ENCODE results near the gene GNA12. TPM values are rescaled to one million over a fixed set of nuclear protein-coding genes. Genes with fewer than 3 reads are reported as not detected.

The GNA12 gene
- total and polyA plus RNA-seq, 10 of the 15 experiments (the other 5 are each of a cell fraction or from before 2014, with no cell fraction given) = 1.9 to 51.8 (median 12.6) TPM

DNA sequence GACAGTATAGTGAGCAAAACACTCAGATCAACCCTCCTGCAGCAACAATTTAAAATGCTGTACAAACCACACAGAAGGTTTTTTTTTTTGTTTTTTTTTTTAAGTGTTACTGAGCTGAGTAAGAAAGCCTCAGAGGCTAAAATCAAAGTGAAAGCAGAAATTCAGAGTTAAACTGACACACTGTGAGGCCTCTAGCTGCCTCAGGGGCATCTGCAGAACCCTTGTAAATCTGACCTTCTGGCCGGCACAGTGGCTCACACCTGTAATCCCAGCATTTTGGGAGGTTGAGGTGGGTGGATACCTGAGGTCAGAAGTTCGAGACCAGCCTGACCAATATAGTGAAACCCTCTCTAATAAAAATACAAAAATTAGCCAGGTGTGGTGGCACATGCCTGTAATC lies 7.4 kb upstream of the GNA12 start:
- Histone ChIP-seq H3K4me3 (no peak overlapping the region), H3K36me3 (ENCODE audit: control insufficient read depth in 2 of 2, insufficient read depth in 2 of 2, low read length in 1 of 2) (no peaks in the 10 kb centered on the region), H3K79me2 (ENCODE audit: control insufficient read depth, insufficient read depth, low read length) (no peaks in the 10 kb centered on the region), H3K4me2 (ENCODE audit: control insufficient read depth, insufficient read depth) (peak overlapping the region; percentile 27; the same call in 1 of the 2 replicates), H3K9ac (ENCODE audit: control insufficient read depth, insufficient read depth, low read length) (no peak overlapping the region), H3K27me3 (replicated peaks in 1 of 2; ENCODE audit: control insufficient read depth in 2 of 2, insufficient read depth in 2 of 2, low read length in 1 of 2) (no peaks in the 10 kb centered on the region), H2AFZ (ENCODE audit: control insufficient read depth, low read depth, low read length) (peak overlapping the region; percentile 45; the same call in 1 of the 2 replicates), H3K9me3 (replicated peaks; ENCODE audit: control insufficient read depth, insufficient read depth, low read length) (no peaks in the 10 kb centered on the region; the same call in 2 of the 3 replicates), H4K20me1 (ENCODE audit: control insufficient read depth, insufficient read depth) (no peaks in the 10 kb centered on the region), H3K27ac (ENCODE audit: control insufficient read depth, insufficient read depth) (0 out of 2 replicates have a peak overlapping the region, but pooled peaks have one; percentile 18), H3K4me1 (ENCODE audit: control insufficient read depth, insufficient read depth, low read length) (peaks cover 6% of the 10 kb centered on the region)
- intact Hi-C loops (cut with micrococcal nuclease; ENCODE audit: unreplicated experiment) = loop anchor here (2.0 kb wide), 1 partner anchor 67 kb away; no protein-coding TSS in a partner anchor
- SMC1A ChIA-PET (ENCODE audit: uncharacterized antibody, unreplicated experiment) = interaction anchor here (0.9 to 2.6 kb wide), 8 partner anchors 8 to 141 kb away, joined by 3 to 25 read pairs (median 4); no protein-coding TSS in a partner anchor
- POLR2A ChIA-PET = interaction anchor here (0.5 to 1.0 kb wide), 6 partner anchors 31 to 136 kb away, joined by 3 to 5 read pairs (median 3); no protein-coding TSS in a partner anchor
- ATAC-seq (peak; percentile 92), DNase-seq (ENCODE audit: low read depth, low spot score) (no peak), FAIRE-seq (peak; percentile 71)
- RAD21 ChIA-PET (ENCODE audit: unreplicated experiment) = interaction anchor here (0.7 to 2.7 kb wide), 11 partner anchors 11 to 153 kb away, joined by 3 to 8 read pairs (median 4); no protein-coding TSS in a partner anchor
- BruUV-seq (replicated peaks) = no TSS peak
- in situ Hi-C loops (cut with MboI) = no loop called here
- 6% methylated on average over 2 of the region's 2 CpGs for WGBS (ENCODE audit: insufficient coverage, insufficient replicate concordance, low lambda C conversion rate, missing lambda C conversion rate)
- CTCF ChIA-PET = interaction anchor here (0.6 to 2.5 kb wide), 5 partner anchors 13 to 503 kb away, joined by 3 to 15 read pairs (median 6); no protein-coding TSS in a partner anchor
- TF ChIP-seq BRCA1 (IDR thresholded peaks at IDR 0.05; ENCODE audit: low read depth, low read length) = no peak
- TF ChIP-seq CREM (IDR thresholded peaks at IDR 0.05; ENCODE audit: low read depth) = no peak
- TF ChIP-seq SMARCA5 (IDR thresholded peaks at IDR 0.05) = peak; percentile 60; the same call in 1 of the 2 replicates
- TF ChIP-seq IKZF2 (IDR thresholded peaks at IDR 0.05) = 0 out of 4 replicates have a peak, but pooled peaks of 1 of the 2 experiments have one; percentile 38
- 0 out of 2 replicates have a peak, but pooled peaks have one; percentile 38 for TF ChIP-seq TCF12 (IDR thresholded peaks at IDR 0.05; ENCODE audit: low read depth, low read length)
- TF ChIP-seq, protein P1, sequence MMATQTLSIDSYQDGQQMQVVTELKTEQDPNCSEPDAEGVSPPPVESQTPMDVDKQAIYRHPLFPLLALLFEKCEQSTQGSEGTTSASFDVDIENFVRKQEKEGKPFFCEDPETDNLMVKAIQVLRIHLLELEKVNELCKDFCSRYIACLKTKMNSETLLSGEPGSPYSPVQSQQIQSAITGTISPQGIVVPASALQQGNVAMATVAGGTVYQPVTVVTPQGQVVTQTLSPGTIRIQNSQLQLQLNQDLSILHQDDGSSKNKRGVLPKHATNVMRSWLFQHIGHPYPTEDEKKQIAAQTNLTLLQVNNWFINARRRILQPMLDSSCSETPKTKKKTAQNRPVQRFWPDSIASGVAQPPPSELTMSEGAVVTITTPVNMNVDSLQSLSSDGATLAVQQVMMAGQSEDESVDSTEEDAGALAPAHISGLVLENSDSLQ (IDR thresholded peaks at IDR 0.05) = peak; percentile 39; the same call in 1 of the 2 replicates
- TF ChIP-seq, protein P2, sequence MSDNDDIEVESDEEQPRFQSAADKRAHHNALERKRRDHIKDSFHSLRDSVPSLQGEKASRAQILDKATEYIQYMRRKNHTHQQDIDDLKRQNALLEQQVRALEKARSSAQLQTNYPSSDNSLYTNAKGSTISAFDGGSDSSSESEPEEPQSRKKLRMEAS (IDR thresholded peaks at IDR 0.05; ENCODE audit: low read depth, low read length) = no peak
- TF ChIP-seq RUNX3 (IDR thresholded peaks at IDR 0.05; ENCODE audit: low read length) = peak; percentile 58; the same call in 1 of the 2 replicates
- TF ChIP-seq JUNB (IDR thresholded peaks at IDR 0.05) = no peak
- no peak for TF ChIP-seq SREBF1 (IDR thresholded peaks at IDR 0.05; ENCODE audit: low read length)
- no peak for TF ChIP-seq ZBED1 (IDR thresholded peaks at IDR 0.05; ENCODE audit: borderline replicate concordance)
- no peak for TF ChIP-seq CHD1 (IDR thresholded peaks at IDR 0.05; ENCODE audit: low read depth, low read length)
- TF ChIP-seq CBX5 (IDR thresholded peaks at IDR 0.05; ENCODE audit: low read depth) = 0 out of 2 replicates have a peak, but pooled peaks have one; percentile 24
- TF ChIP-seq, protein P3, sequence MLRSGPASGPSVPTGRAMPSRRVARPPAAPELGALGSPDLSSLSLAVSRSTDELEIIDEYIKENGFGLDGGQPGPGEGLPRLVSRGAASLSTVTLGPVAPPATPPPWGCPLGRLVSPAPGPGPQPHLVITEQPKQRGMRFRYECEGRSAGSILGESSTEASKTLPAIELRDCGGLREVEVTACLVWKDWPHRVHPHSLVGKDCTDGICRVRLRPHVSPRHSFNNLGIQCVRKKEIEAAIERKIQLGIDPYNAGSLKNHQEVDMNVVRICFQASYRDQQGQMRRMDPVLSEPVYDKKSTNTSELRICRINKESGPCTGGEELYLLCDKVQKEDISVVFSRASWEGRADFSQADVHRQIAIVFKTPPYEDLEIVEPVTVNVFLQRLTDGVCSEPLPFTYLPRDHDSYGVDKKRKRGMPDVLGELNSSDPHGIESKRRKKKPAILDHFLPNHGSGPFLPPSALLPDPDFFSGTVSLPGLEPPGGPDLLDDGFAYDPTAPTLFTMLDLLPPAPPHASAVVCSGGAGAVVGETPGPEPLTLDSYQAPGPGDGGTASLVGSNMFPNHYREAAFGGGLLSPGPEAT (IDR thresholded peaks at IDR 0.05; ENCODE audit: low read depth) = 0 out of 2 replicates have a peak, but pooled peaks have one; percentile 33
- no peak for TF ChIP-seq SUZ12 (IDR thresholded peaks at IDR 0.05; ENCODE audit: unreplicated experiment)
- TF ChIP-seq, protein P4, sequence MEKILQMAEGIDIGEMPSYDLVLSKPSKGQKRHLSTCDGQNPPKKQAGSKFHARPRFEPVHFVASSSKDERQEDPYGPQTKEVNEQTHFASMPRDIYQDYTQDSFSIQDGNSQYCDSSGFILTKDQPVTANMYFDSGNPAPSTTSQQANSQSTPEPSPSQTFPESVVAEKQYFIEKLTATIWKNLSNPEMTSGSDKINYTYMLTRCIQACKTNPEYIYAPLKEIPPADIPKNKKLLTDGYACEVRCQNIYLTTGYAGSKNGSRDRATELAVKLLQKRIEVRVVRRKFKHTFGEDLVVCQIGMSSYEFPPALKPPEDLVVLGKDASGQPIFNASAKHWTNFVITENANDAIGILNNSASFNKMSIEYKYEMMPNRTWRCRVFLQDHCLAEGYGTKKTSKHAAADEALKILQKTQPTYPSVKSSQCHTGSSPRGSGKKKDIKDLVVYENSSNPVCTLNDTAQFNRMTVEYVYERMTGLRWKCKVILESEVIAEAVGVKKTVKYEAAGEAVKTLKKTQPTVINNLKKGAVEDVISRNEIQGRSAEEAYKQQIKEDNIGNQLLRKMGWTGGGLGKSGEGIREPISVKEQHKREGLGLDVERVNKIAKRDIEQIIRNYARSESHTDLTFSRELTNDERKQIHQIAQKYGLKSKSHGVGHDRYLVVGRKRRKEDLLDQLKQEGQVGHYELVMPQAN (conservative IDR thresholded peaks at IDR 0.05) = 0 out of 2 replicates have a peak, but pooled peaks have one; percentile 22
- TF ChIP-seq, protein P5, sequence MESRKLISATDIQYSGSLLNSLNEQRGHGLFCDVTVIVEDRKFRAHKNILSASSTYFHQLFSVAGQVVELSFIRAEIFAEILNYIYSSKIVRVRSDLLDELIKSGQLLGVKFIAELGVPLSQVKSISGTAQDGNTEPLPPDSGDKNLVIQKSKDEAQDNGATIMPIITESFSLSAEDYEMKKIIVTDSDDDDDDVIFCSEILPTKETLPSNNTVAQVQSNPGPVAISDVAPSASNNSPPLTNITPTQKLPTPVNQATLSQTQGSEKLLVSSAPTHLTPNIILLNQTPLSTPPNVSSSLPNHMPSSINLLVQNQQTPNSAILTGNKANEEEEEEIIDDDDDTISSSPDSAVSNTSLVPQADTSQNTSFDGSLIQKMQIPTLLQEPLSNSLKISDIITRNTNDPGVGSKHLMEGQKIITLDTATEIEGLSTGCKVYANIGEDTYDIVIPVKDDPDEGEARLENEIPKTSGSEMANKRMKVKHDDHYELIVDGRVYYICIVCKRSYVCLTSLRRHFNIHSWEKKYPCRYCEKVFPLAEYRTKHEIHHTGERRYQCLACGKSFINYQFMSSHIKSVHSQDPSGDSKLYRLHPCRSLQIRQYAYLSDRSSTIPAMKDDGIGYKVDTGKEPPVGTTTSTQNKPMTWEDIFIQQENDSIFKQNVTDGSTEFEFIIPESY (IDR thresholded peaks at IDR 0.05) = no peak
- TF ChIP-seq CHD4 (IDR thresholded peaks at IDR 0.05) = no peak
- TF ChIP-seq NBN (IDR thresholded peaks at IDR 0.05) = 0 out of 2 replicates have a peak, but pooled peaks have one; percentile 55
